HG02840 (cell line): ENCODE data around the gene ANKS1B.

Source experiments
- ATAC-seq: cut with Tn5 transposase; IDR thresholded peaks from one replicate; pipeline ENCODE4 v1.9.1; 2021; ENCODE audit warnings: mild to moderate bottlenecking, moderate library complexity, moderate number of reproducible peaks; ENCODE audit not compliant: unreplicated experiment, low FRiP score

ANKS1B gene

GRCh38 chr12:98816720-98817119, 1168.0 kb downstream of the ANKS1B start:
- ATAC-seq, result no peak

GRCh38 chr12:98814254-98814653, 1170.5 kb downstream of the ANKS1B start:
- no peak for ATAC-seq

- ATAC-seq, result no peak
Measured at GRCh38 chr12:98812225-98812624, 1172.5 kb downstream of the ANKS1B start.

GRCh38 chr12:98808243-98808875, 1176.4 kb downstream of the ANKS1B start:
- ATAC-seq, result no peak

GRCh38 chr12:98807187-98807586, 1177.5 kb downstream of the ANKS1B start:
- ATAC-seq, result no peak

GRCh38 chr12:98803468-98804209, 1181.1 kb downstream of the ANKS1B start:
- ATAC-seq, result no peak

GRCh38 chr12:98799822-98800221, 1184.9 kb downstream of the ANKS1B start:
- ATAC-seq, result no peak

- ATAC-seq, result no peak
Measured at GRCh38 chr12:98799146-98799810, 1185.5 kb downstream of the ANKS1B start.

GRCh38 chr12:98797200-98797599, 1187.5 kb downstream of the ANKS1B start:
- no peak for ATAC-seq

- ATAC-seq, result no peak
Measured at GRCh38 chr12:98796745-98797144, 1188.0 kb downstream of the ANKS1B start.

- no peak for ATAC-seq
Measured at GRCh38 chr12:98793121-98793520, 1191.6 kb downstream of the ANKS1B start.

- ATAC-seq, result no peak
Measured at GRCh38 chr12:98791406-98791805, 1193.3 kb downstream of the ANKS1B start.

- ATAC-seq, result no peak
Measured at GRCh38 chr12:98788396-98788795, 1196.3 kb downstream of the ANKS1B start.

- no peak for ATAC-seq
Measured at GRCh38 chr12:98786653-98787052, 1198.1 kb downstream of the ANKS1B start.

- no peak for ATAC-seq
Measured at GRCh38 chr12:98783420-98783819, 1201.3 kb downstream of the ANKS1B start.

- ATAC-seq, result no peak
Measured at GRCh38 chr12:98780261-98780660, 1204.5 kb downstream of the ANKS1B start.

- no peak for ATAC-seq
Measured at GRCh38 chr12:98772818-98773217, 1211.9 kb downstream of the ANKS1B start.

- no peak for ATAC-seq
Measured at GRCh38 chr12:98771811-98772752, 1212.7 kb downstream of the ANKS1B start.

- no peak for ATAC-seq
Measured at GRCh38 chr12:98770230-98770629, 1214.5 kb downstream of the ANKS1B start.

- ATAC-seq, result no peak
Measured at GRCh38 chr12:98769068-98769467, 1215.7 kb downstream of the ANKS1B start.
